PC-9 (cell line): ENCODE results near the gene FBXO28.

Experiments used
- EZH2 ChIP-seq: fragments of 200-600 bp; sonication (generic); IDR thresholded peaks from 2 replicates; pipeline ENCODE4 v1.8.0; 2017; ENCODE audit warnings: antibody characterized with exemption, low read depth
- TF ChIP-seq, protein P1 (sequence below): fragments of 200-600 bp; sonication (generic); conservative IDR thresholded peaks from 2 replicates; pipeline ENCODE4 v1.6.1; 2017; ENCODE audit warnings: mixed run types, antibody characterized with exemption, mild to moderate bottlenecking, moderate library complexity

- TF ChIP-seq, protein P1, sequence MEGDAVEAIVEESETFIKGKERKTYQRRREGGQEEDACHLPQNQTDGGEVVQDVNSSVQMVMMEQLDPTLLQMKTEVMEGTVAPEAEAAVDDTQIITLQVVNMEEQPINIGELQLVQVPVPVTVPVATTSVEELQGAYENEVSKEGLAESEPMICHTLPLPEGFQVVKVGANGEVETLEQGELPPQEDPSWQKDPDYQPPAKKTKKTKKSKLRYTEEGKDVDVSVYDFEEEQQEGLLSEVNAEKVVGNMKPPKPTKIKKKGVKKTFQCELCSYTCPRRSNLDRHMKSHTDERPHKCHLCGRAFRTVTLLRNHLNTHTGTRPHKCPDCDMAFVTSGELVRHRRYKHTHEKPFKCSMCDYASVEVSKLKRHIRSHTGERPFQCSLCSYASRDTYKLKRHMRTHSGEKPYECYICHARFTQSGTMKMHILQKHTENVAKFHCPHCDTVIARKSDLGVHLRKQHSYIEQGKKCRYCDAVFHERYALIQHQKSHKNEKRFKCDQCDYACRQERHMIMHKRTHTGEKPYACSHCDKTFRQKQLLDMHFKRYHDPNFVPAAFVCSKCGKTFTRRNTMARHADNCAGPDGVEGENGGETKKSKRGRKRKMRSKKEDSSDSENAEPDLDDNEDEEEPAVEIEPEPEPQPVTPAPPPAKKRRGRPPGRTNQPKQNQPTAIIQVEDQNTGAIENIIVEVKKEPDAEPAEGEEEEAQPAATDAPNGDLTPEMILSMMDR: no peak
- no peak for TF ChIP-seq EZH2
These were observed 49.4 kb downstream of the FBXO28 start for GRCh38 chr1:224163311-224163710.
